ENCODE measurements around the gene THBS1.

THBS1 gene

GRCh38 chr15:39643727-39644126, 62.8 kb downstream of the THBS1 start:
- no peaks in the 10 kb centered on the region for H3K27me3 ChIP-seq (replicated peaks; ENCODE audit: control insufficient read depth, insufficient read depth, low read length)
- H3K4me3 ChIP-seq (ENCODE audit: low read length) = no peak overlapping the region
- no peak for DNase-seq (ENCODE audit: low read depth)

DNA sequence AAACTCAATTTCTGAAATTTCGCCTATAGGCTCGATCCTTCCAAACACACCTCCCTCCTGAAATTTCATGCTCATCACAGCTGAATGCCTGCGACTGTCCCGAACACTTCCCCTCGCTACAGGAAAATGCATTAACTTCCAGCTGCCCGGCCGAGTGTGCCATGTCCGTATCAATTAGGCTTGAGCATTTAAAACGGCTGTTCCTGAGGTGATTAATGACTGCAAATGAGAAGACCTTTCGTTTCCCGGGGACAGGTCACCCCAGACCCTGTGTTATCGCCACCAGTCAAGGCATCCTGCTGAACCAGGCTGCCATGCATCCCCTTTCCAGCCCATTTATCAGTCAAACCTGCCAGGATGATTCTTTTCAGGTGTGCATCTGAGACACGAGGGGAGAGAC, 63.3 kb downstream of the THBS1 start:
- Histone ChIP-seq H3K4me1 (ENCODE audit: control insufficient read depth, insufficient read depth, low read length) (peaks cover 14% of the 10 kb centered on the region), H3K9ac (ENCODE audit: low read length) (no peak overlapping the region), H3K36me3 (ENCODE audit: control insufficient read depth, insufficient read depth, low read length, severe bottlenecking) (no peaks in the 10 kb centered on the region), H3K4me3 (ENCODE audit: low read length) (no peak overlapping the region), H3K9me3 (ENCODE audit: control insufficient read depth, low read length) (no peaks in the 10 kb centered on the region), H3K27me3 (replicated peaks; ENCODE audit: control insufficient read depth, insufficient read depth, low read length) (no peaks in the 10 kb centered on the region)
- DNase-seq (ENCODE audit: low read depth) = no peak

More at GRCh38 chr15:39643727-39644126, 62.8 kb downstream of the THBS1 start:
- Histone ChIP-seq H3K9me3 (ENCODE audit: control insufficient read depth, low read length) (no peaks in the 10 kb centered on the region), H3K9ac (ENCODE audit: low read length) (no peak overlapping the region), H3K36me3 (ENCODE audit: control insufficient read depth, insufficient read depth, low read length, severe bottlenecking) (no peaks in the 10 kb centered on the region), H3K4me1 (ENCODE audit: control insufficient read depth, insufficient read depth, low read length) (peaks cover 14% of the 10 kb centered on the region)

GRCh38 chr15:39645138-39645975, 64.5 kb downstream of the THBS1 start:
- H3K9me3 ChIP-seq (ENCODE audit: control insufficient read depth, low read length) = no peaks in the 10 kb centered on the region
- no peaks in the 10 kb centered on the region for H3K27me3 ChIP-seq (replicated peaks; ENCODE audit: control insufficient read depth, insufficient read depth, low read length)
- DNase-seq (ENCODE audit: low read depth) = no peak

GRCh38 chr15:39645976-39646257, 65.0 kb downstream of the THBS1 start:
- peaks cover 14% of the 10 kb centered on the region for H3K4me1 ChIP-seq (ENCODE audit: control insufficient read depth, insufficient read depth, low read length)
- H3K9me3 ChIP-seq (ENCODE audit: control insufficient read depth, low read length) = no peaks in the 10 kb centered on the region
- no peak overlapping the region for H3K9ac ChIP-seq (ENCODE audit: low read length)
- H3K36me3 ChIP-seq (ENCODE audit: control insufficient read depth, insufficient read depth, low read length, severe bottlenecking) = no peaks in the 10 kb centered on the region
- no peak for DNase-seq (ENCODE audit: low read depth)
- no peaks in the 10 kb centered on the region for H3K27me3 ChIP-seq (replicated peaks; ENCODE audit: control insufficient read depth, insufficient read depth, low read length)
- no peak overlapping the region for H3K4me3 ChIP-seq (ENCODE audit: low read length)

More at GRCh38 chr15:39645138-39645975, 64.5 kb downstream of the THBS1 start:
- Histone ChIP-seq H3K4me1 (ENCODE audit: control insufficient read depth, insufficient read depth, low read length) (peaks cover 14% of the 10 kb centered on the region), H3K9ac (ENCODE audit: low read length) (no peak overlapping the region), H3K4me3 (ENCODE audit: low read length) (no peak overlapping the region), H3K36me3 (ENCODE audit: control insufficient read depth, insufficient read depth, low read length, severe bottlenecking) (no peaks in the 10 kb centered on the region)

DNA sequence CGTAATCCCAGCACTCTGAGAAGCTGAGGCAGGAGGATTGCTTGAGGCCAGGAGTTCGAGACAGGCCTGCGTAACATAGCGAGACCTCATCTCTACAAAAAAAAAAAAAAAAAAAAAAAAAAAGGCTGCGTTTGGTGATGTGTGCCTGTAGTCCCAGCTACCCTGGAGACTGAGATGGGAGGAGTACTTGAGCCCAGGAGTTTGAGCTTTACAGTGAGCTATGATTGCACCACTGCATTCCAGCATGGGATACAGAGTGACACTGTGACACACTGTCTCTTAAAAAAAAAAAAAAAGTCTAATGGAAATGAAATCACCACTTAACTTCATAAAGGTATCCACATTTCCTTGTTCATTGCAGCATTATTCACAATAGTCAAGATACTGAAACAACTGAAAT, 65.5 kb downstream of the THBS1 start:
- Histone ChIP-seq H3K9me3 (ENCODE audit: control insufficient read depth, low read length) (no peaks in the 10 kb centered on the region), H3K36me3 (ENCODE audit: control insufficient read depth, insufficient read depth, low read length, severe bottlenecking) (no peaks in the 10 kb centered on the region), H3K4me3 (ENCODE audit: low read length) (no peak overlapping the region), H3K9ac (ENCODE audit: low read length) (no peak overlapping the region), H3K4me1 (ENCODE audit: control insufficient read depth, insufficient read depth, low read length) (peaks cover 14% of the 10 kb centered on the region), H3K27me3 (replicated peaks; ENCODE audit: control insufficient read depth, insufficient read depth, low read length) (no peaks in the 10 kb centered on the region)
- no peak for DNase-seq (ENCODE audit: low read depth)
